ENCODE results near the gene CLDN11. TPM values are rescaled to one million over a fixed set of nuclear protein-coding genes. Genes with fewer than 3 reads are reported as not detected.

The CLDN11 gene
- total RNA-seq (2021; ENCODE audit: unreplicated experiment) (0.22 TPM), Bru-seq, nascent RNA (percentile 23 among the genes with signal in this experiment), BruChase-seq, experiment 1, labeled RNA remaining after a 6-hour chase (percentile 19 among the genes with signal in this experiment), BruChase-seq, experiment 2, labeled RNA remaining after a 2-hour chase (percentile 27 among the genes with signal in this experiment)
- not detected in 2 replicates for polyA plus RNA-seq (2012)
- long read RNA-seq: 0 reads

DNA sequence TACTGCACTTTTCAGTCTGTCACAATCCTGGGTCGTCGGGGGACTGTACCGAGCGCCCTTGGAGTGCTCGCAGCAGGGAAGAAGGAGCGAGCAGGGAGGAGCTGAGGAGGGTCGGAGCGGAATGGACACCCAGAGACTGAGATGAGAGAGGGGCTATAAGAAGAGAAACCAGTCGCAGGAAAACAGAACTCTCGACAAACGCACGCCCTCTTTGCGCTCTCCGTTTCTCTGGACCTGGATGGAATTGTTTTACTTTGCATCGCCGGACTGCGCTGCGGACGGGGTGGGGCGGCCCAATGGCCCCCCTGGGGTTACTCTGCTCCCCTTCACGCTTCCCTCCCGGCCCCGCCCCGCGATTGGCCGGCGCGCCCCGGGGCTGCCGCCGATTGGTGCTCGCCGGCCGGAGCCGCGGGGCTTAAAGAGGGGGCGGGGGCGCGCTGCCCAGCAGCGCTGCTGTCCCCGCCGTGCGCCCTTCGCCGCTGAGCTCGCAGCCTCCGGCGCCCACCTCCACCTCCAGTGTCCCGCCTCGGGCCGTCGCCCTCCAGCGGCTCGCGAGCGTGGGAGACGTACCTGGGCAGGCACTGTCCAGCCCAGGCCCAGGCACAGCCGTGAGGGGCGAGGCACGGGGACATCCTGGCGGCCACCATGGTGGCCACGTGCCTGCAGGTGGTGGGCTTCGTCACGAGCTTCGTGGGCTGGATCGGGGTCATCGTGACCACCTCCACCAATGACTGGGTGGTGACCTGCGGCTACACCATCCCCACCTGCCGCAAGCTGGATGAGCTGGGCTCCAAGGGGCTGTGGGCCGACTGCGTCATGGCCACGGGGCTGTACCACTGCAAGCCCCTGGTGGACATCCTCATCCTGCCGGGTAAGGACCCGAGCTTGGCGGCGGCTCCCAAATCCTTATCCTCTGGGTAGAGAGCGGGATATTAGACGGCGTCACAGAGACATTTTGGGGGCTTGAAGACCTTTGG is at the start of gene CLDN11:
CLDN11 (plus strand) TSS at position 447 of the 977 bp plus-strand sequence; CDS start at position 646, 199 bp downstream.
- Histone ChIP-seq H3K9me2 (ENCODE audit: insufficient read depth) (no peaks in the 10 kb centered on the region), H3K9me3 (ENCODE audit: control insufficient read depth in 1 of 2, insufficient read depth in 1 of 2, low read depth in 1 of 2, low read length in 2 of 2) (no peaks in the 10 kb centered on the region), H4K20me1 (ENCODE audit: insufficient read depth) (no peaks in the 10 kb centered on the region), H3K27ac (ENCODE audit: low read depth, low read length) (no peak within 1 kb of the TSS), H3K27me3 (ENCODE audit: insufficient read depth, low read length) (no peaks in the 10 kb centered on the region), H3K79me2 (ENCODE audit: insufficient read depth, low read length) (no peaks in the 10 kb centered on the region), H3K9ac (ENCODE audit: low read length) (no peak within 1 kb of the TSS), H3K4me2 (ENCODE audit: low read length) (no peak within 1 kb of the TSS), H3K4me1 (ENCODE audit: control insufficient read depth in 1 of 2, insufficient read depth in 2 of 2, low read length in 2 of 2) (no peaks in the 10 kb centered on the region), H3K36me3 (ENCODE audit: control insufficient read depth in 1 of 2, insufficient read depth in 2 of 2, low read length in 2 of 2) (no peaks in the 10 kb centered on the region), H2AFZ (ENCODE audit: low read depth, low read length, poor library complexity, severe bottlenecking) (no peak within 1 kb of the TSS), H3K4me3 (replicated peaks in 1 of 2; ENCODE audit: low read depth in 1 of 2, low read length in 2 of 2) (no peak within 1 kb of the TSS)
- intact Hi-C loops (cut with micrococcal nuclease): loop anchor here (10.0 kb wide), 1 partner anchor 554 kb away; the partner anchor contains the start of gene LRRC31
- ChIA-PET POLR2A (no interaction called here), CTCF (interaction anchor here (1.4 kb wide), 1 partner anchor 392 kb away, joined by 4 read pairs; no protein-coding TSS in a partner anchor), RAD21 (ENCODE audit: low non-redundant PET in 1 of 2, low total read pairs in 2 of 2, uncharacterized antibody in 2 of 2, unreplicated experiment in 2 of 2) (no interaction called here)
- no TSS peak for BruUV-seq (replicated peaks)
- TF ChIP-seq ELF1 (IDR thresholded peaks at IDR 0.05; ENCODE audit: borderline replicate concordance, low read depth): no peak
- TF ChIP-seq, protein P1, sequence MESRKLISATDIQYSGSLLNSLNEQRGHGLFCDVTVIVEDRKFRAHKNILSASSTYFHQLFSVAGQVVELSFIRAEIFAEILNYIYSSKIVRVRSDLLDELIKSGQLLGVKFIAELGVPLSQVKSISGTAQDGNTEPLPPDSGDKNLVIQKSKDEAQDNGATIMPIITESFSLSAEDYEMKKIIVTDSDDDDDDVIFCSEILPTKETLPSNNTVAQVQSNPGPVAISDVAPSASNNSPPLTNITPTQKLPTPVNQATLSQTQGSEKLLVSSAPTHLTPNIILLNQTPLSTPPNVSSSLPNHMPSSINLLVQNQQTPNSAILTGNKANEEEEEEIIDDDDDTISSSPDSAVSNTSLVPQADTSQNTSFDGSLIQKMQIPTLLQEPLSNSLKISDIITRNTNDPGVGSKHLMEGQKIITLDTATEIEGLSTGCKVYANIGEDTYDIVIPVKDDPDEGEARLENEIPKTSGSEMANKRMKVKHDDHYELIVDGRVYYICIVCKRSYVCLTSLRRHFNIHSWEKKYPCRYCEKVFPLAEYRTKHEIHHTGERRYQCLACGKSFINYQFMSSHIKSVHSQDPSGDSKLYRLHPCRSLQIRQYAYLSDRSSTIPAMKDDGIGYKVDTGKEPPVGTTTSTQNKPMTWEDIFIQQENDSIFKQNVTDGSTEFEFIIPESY (IDR thresholded peaks at IDR 0.05; ENCODE audit: extremely low read depth, insufficient replicate concordance, low read length): no peak
- no peak for TF ChIP-seq CEBPB (IDR thresholded peaks at IDR 0.05; ENCODE audit: low read depth)
- TF ChIP-seq EZH2phosphoT487 (IDR thresholded peaks at IDR 0.05; ENCODE audit: borderline replicate concordance): no peak
- no peak for TF ChIP-seq EGR1 (IDR thresholded peaks at IDR 0.05; ENCODE audit: low read depth)
- TF ChIP-seq ATF3 (IDR thresholded peaks at IDR 0.05): no peak
- TF ChIP-seq TCF7L2 (IDR thresholded peaks at IDR 0.05; ENCODE audit: borderline replicate concordance, extremely low read depth, insufficient read depth, insufficient read length): no peak
- TF ChIP-seq, protein P2, sequence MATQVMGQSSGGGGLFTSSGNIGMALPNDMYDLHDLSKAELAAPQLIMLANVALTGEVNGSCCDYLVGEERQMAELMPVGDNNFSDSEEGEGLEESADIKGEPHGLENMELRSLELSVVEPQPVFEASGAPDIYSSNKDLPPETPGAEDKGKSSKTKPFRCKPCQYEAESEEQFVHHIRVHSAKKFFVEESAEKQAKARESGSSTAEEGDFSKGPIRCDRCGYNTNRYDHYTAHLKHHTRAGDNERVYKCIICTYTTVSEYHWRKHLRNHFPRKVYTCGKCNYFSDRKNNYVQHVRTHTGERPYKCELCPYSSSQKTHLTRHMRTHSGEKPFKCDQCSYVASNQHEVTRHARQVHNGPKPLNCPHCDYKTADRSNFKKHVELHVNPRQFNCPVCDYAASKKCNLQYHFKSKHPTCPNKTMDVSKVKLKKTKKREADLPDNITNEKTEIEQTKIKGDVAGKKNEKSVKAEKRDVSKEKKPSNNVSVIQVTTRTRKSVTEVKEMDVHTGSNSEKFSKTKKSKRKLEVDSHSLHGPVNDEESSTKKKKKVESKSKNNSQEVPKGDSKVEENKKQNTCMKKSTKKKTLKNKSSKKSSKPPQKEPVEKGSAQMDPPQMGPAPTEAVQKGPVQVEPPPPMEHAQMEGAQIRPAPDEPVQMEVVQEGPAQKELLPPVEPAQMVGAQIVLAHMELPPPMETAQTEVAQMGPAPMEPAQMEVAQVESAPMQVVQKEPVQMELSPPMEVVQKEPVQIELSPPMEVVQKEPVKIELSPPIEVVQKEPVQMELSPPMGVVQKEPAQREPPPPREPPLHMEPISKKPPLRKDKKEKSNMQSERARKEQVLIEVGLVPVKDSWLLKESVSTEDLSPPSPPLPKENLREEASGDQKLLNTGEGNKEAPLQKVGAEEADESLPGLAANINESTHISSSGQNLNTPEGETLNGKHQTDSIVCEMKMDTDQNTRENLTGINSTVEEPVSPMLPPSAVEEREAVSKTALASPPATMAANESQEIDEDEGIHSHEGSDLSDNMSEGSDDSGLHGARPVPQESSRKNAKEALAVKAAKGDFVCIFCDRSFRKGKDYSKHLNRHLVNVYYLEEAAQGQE (IDR thresholded peaks at IDR 0.05; ENCODE audit: low read depth): no peak
- no peak for DNase-seq (ENCODE audit: low read depth, low spot score)
- no peak for ATAC-seq

Measured in HCT116 (cell line).